PC-9 (cell line): ENCODE data around the gene DUS1L.

Experiments used
- CTCF ChIP-seq: fragments of 200-600 bp; sonication (generic); conservative IDR thresholded peaks from 2 replicates; pipeline ENCODE4 v1.6.1; 2017; ENCODE audit warnings: mixed run types, antibody characterized with exemption, mild to moderate bottlenecking, moderate library complexity
- EZH2 ChIP-seq: fragments of 200-600 bp; sonication (generic); IDR thresholded peaks from 2 replicates; pipeline ENCODE4 v1.8.0; 2017; ENCODE audit warnings: antibody characterized with exemption, low read depth

- TF ChIP-seq CTCF (no peak), EZH2 (no peak)
Observed at GRCh38 chr17:82076018-82076784, 10.6 kb upstream of the DUS1L start.
